ENCODE data around the gene TFPI. TPM values are rescaled to one million over a fixed set of nuclear protein-coding genes. Genes with fewer than 3 reads are reported as not detected.

The TFPI gene
- total and polyA plus RNA-seq, 5 experiments from 2014 or later = not detected

DNA sequence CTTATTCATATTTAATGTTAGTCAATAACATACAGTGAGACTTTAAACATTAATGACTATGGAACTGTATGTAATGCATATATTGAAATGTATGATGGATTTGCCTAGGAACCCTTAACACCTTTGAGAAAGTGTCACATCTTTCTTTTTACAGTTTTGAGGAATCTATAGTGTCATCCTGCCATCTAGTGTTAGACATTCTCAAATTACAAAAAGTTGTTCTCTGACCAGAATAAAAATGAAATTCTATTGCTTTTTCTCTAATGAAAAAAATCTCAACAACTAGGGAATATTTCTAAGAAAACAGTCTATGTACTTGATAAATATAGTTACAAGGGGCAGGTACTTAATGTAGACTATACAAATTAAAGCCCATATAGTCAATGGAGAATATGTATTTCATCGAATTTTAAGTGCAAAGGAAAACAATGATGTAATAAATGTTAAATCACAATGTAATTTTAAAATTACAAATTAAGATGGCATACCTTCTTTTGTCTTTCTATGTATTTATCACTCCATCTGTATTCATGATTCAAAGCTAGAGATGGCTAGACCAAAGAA is 101.1 kb downstream of the TFPI start:
- H3K27ac Mint-ChIP-seq = no peak overlapping the region
- peak in 2 of 10 donors; percentile 4 to 12 for DNase-seq
- no peak overlapping the region for H3K4me3 Mint-ChIP-seq
- H3K4me1 Mint-ChIP-seq = peaks cover 3 to 6% (median 4%) of the 10 kb centered on the region in 4 donors
- no peaks in the 10 kb centered on the region for H3K9me3 Mint-ChIP-seq
- H3K36me3 Mint-ChIP-seq = no peaks in the 10 kb centered on the region
- no peak for ATAC-seq
- POLR2A ChIA-PET = no interaction called here
- no peaks in the 10 kb centered on the region for H3K27me3 Mint-ChIP-seq

DNA sequence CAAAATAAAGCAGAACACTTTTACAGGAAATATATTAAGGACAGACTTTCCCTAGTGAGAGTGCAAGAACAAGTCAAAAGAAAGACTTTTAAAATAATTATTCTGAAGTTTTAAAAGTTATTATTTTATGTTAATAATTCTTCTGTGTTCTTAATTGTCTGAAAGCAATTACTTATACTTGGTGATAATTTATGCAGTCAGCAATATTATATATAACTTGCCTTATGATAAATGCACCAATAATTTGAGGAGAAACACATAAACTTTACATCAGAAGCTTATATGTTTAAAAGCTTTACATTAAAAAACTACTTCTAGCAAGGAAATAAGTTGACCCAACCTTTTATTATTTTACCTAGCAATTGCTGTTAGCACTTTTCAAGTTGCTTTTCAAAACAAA is 102.7 kb downstream of the TFPI start:
- Mint-ChIP-seq H3K4me3 (no peak overlapping the region), H3K27ac (no peak overlapping the region), H3K36me3 (no peaks in the 10 kb centered on the region), H3K27me3 (no peaks in the 10 kb centered on the region), H3K4me1 (peaks cover 4 to 14% (median 10%) of the 10 kb centered on the region in 4 donors), H3K9me3 (no peaks in the 10 kb centered on the region)
- POLR2A ChIA-PET = no interaction called here
- DNase-seq (no peak), ATAC-seq (no peak)

DNA sequence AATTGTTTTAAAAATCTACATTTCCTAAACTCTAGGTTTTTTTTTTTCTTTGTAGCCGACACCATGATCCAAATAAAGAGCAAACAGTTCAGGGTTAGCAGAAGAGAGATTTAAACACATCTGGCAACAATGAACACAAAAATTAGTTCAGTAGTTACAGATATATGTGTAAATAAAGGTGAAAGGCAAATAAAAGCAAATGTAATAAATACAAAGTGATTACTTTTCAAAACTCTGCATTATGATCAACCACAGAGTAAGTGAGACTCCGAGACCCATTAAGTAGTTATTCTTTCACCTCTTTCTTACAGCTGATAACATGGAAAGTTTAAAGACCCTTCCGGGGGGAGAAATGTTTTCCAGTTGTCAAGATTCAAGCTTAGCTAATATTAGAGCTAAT is 106.9 kb downstream of the TFPI start:
- H3K36me3 Mint-ChIP-seq = no peaks in the 10 kb centered on the region
- DNase-seq (no peak), ATAC-seq (no peak)
- peak overlapping the region in 5 of 10 donors; percentile 25 to 93 (median 65) for H3K27ac Mint-ChIP-seq
- POLR2A ChIA-PET = interaction anchor here (0.6 kb wide), 1 partner anchor 1667 kb away, joined by 5 read pairs; no protein-coding TSS in a partner anchor
- H3K4me3 Mint-ChIP-seq = peak overlapping the region in 7 of 10 donors; percentile 32 to 71 (median 45)
- no peaks in the 10 kb centered on the region for H3K9me3 Mint-ChIP-seq
- no peaks in the 10 kb centered on the region for H3K27me3 Mint-ChIP-seq
- H3K4me1 Mint-ChIP-seq = peaks cover 4 to 14% (median 10%) of the 10 kb centered on the region in 4 donors

DNA sequence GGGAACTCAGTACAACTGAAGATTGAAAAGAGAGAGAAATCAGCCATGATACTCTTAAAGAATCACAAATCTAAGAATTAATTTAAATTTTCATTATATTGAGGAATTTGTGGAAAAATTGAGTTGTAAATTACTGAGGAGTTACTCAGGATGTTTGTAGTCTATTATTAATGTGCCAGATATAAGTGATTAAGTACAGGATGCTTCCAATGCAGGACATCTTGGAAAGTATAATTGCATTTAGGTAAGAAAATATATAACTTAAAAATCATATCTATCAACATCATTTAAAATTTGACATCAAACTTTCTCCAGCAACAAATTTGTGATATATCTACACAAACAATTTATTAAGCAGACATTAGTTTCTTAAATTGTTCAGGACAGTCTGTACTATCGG is 107.5 kb downstream of the TFPI start:
- H3K4me3 Mint-ChIP-seq = no peak overlapping the region
- peak overlapping the region in 1 of 10 donors; percentile 37 for H3K27ac Mint-ChIP-seq
- H3K36me3 Mint-ChIP-seq = no peaks in the 10 kb centered on the region
- DNase-seq (no peak), ATAC-seq (no peak)
- POLR2A ChIA-PET = no interaction called here
- no peaks in the 10 kb centered on the region for H3K27me3 Mint-ChIP-seq
- peaks cover 4 to 14% (median 10%) of the 10 kb centered on the region in 4 donors for H3K4me1 Mint-ChIP-seq
- H3K9me3 Mint-ChIP-seq = no peaks in the 10 kb centered on the region

DNA sequence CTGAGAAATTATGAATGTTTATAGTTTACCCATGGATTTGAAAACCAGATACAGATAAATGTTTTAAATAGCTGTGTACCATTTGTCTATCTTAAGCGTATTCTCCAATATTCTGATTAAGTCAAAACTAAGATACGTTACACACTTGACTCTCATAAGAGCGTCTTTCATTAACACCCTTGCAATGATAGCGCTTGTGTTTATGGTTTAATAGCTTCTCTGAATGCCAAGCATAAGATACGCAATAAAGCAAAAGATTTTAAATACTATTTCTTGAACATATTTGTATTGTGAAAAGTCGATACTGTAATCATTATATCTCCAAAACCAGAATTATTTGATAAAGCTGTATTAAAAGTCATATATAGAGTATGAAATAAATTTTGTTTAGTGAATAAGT is 109.2 kb downstream of the TFPI start:
- Mint-ChIP-seq H3K4me3 (no peak overlapping the region), H3K27me3 (no peaks in the 10 kb centered on the region), H3K4me1 (peaks cover 4 to 14% (median 10%) of the 10 kb centered on the region in 4 donors), H3K27ac (no peak overlapping the region), H3K9me3 (no peaks in the 10 kb centered on the region), H3K36me3 (no peaks in the 10 kb centered on the region)
- POLR2A ChIA-PET = no interaction called here
- DNase-seq (no peak), ATAC-seq (no peak)

DNA sequence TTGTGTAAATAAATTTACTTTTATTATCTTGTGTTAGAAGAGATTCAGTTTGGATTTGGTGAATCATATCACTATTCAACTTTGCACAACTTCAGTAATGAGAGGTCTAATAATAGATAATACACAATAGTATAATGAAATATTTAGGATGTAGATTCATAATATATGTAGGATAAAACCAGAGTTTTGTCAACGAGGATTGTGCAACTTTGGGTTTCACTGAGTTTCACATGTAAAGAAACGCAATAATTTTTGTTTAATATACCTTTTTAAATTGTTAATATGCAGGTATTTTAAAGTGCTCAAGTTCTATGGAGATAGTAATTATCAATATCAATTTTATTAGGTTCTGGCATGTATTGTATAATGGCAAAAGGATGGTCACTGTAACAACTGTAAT is 111.5 kb downstream of the TFPI start:
- ATAC-seq (no peak), DNase-seq (no peak)
- POLR2A ChIA-PET = no interaction called here
- H3K27ac Mint-ChIP-seq = no peak overlapping the region
- H3K9me3 Mint-ChIP-seq = no peaks in the 10 kb centered on the region
- no peaks in the 10 kb centered on the region for H3K36me3 Mint-ChIP-seq
- H3K27me3 Mint-ChIP-seq = no peaks in the 10 kb centered on the region
- no peak overlapping the region for H3K4me3 Mint-ChIP-seq
- H3K4me1 Mint-ChIP-seq = peaks cover 0 to 6% (median 2%) of the 10 kb centered on the region in 4 donors

DNA sequence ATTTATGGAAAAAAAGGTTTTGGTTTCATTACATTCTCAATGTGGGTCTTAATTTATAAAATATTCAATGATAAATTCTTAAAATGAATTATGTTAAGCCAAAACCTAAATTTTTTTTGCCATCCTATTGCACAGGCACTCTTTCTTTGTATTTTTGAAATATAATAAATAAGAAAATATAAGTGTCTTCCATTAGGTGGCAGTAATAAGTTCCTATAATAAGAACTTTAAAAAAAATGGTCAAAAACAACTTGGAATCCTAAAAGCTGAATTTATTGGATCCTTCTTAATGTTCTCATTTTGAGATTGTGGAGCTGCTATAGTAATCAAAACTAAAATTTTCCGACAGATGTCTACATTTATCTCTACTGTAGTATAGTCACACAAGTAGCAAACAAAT is 111.9 kb downstream of the TFPI start:
- POLR2A ChIA-PET = no interaction called here
- no peak overlapping the region for H3K4me3 Mint-ChIP-seq
- DNase-seq (no peak), ATAC-seq (no peak)
- no peaks in the 10 kb centered on the region for H3K36me3 Mint-ChIP-seq
- H3K9me3 Mint-ChIP-seq = no peaks in the 10 kb centered on the region
- peaks cover 0 to 3% (median 1%) of the 10 kb centered on the region in 4 donors for H3K4me1 Mint-ChIP-seq
- no peaks in the 10 kb centered on the region for H3K27me3 Mint-ChIP-seq
- no peak overlapping the region for H3K27ac Mint-ChIP-seq

DNA sequence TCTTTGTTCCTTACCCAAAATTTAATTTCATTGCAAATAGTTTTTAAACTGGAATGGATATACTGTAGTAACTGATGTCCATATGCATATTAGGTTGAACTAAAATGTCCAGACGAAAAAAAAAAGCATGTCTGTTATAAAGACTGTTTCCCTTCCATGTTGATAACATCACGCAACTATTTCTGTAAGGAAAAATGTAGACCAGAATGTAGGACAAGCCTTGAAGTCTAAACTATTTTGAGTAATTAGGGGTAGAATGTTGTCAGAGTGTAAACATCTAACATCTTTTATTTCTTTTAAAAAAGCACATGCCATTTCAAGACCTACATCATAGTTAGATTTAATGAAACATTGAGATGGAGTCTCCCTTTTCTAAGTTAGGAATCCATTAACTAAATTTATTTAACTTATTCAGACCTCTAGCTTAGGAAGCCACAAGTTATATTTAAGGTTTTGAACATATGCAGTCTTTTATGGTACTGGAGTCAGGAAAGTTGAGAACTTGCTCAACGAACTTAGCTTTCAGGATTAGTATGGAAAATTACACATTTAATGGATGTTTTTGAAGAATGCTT is 114.0 kb downstream of the TFPI start:
- Mint-ChIP-seq H3K27ac (no peak overlapping the region), H3K27me3 (no peaks in the 10 kb centered on the region), H3K4me1 (no peaks in the 10 kb centered on the region), H3K9me3 (no peaks in the 10 kb centered on the region), H3K4me3 (no peak overlapping the region), H3K36me3 (no peaks in the 10 kb centered on the region)
- POLR2A ChIA-PET = no interaction called here
- ATAC-seq (no peak), DNase-seq (no peak)

DNA sequence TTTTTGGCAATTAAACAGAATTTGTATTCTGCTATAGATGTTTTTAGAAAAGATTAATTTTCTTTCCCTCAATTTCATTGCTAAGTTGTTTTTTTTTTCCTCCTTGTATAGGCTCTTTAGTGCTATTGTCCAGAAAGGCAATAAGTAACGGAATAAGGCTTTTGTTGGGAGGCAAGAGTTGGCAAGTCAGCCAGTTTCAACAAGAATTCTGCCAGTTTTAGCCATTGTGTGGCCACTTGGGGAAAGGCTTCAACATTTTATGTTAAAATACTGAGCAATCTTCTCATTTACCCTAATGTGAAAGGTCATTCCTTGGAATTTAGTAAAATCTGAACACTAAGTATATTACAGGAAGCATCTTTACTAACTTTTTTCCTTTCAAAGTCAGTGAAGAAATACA is 115.8 kb downstream of the TFPI start:
- no peak for DNase-seq
- no peaks in the 10 kb centered on the region for H3K4me1 Mint-ChIP-seq

DNA sequence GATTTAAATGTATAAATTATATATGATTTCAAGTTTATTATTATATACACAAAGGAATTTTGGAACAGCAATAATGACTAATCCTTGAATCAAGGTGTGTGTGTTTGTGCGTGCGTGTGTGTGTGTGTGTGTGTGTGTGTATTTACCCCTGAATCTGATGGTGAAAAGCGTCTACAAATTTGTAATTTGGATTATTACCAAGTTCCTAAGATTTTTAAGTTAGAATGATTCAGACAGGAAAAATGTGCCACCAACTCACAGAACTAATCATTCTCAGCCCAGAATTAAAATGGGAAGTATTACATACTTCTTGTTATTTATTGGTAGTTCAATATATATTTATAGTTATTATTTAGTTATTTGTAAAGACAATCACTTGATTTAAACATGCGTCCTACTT is 118.5 kb downstream of the TFPI start:
- Mint-ChIP-seq H3K4me1 (no peaks in the 10 kb centered on the region), H3K9me3 (no peaks in the 10 kb centered on the region), H3K36me3 (no peaks in the 10 kb centered on the region), H3K27ac (no peak overlapping the region), H3K27me3 (no peaks in the 10 kb centered on the region), H3K4me3 (no peak overlapping the region)
- POLR2A ChIA-PET = no interaction called here
- ATAC-seq (no peak), DNase-seq (no peak)

More for the DNA sequence above, 115.8 kb downstream of the TFPI start:
- Mint-ChIP-seq H3K36me3 (no peaks in the 10 kb centered on the region), H3K27me3 (no peaks in the 10 kb centered on the region), H3K27ac (peak overlapping the region in 1 of 10 donors; percentile 65), H3K4me3 (no peak overlapping the region), H3K9me3 (no peaks in the 10 kb centered on the region)
- POLR2A ChIA-PET = no interaction called here
- ATAC-seq = no peak

DNA sequence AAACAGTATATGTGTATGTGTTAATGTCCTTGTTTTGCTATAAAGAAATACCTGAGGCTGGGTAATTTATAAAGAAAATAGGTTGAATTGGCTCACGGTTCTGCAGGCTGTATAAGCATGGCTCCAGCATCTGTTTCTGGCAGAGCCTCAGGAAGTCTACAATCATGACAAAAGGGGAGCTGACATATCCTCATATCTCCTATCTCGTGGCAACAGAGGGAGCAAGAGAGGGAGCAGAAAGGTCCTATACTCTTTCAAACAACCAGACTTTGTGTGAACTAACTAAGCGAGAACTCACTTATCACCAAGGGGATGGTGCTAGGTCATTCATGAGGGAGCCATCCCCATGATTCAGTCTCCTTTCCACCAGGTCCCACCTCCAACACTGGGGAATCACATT is 119.2 kb downstream of the TFPI start:
- peak in 1 of 2 donors; percentile 30 for ATAC-seq
- no peaks in the 10 kb centered on the region for H3K36me3 Mint-ChIP-seq
- no peak overlapping the region for H3K27ac Mint-ChIP-seq
- no peaks in the 10 kb centered on the region for H3K27me3 Mint-ChIP-seq
- no peaks in the 10 kb centered on the region for H3K4me1 Mint-ChIP-seq
- no peak for DNase-seq
- no peaks in the 10 kb centered on the region for H3K9me3 Mint-ChIP-seq
- POLR2A ChIA-PET = no interaction called here
- no peak overlapping the region for H3K4me3 Mint-ChIP-seq

DNA sequence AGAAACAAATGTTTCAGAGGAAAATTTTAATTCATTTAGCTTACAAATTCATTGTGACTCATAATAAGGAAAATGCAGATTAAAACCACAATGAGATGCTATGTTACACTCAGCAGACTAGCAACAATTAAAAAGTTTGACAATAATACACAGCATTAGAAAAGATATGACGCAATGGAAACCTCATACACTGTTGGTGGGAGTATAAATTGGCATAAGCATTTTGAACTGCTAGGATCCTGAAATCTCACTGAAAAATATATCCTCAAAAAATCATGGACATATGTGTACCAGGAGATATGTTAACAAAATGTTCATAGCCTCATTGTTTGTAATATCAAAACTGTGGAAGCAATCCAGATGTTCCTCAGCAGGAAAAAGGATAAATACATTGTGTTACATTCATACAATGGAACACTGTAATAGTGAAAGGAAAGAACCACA is 119.9 kb downstream of the TFPI start:
- POLR2A ChIA-PET = no interaction called here
- H3K27me3 Mint-ChIP-seq = no peaks in the 10 kb centered on the region
- no peaks in the 10 kb centered on the region for H3K36me3 Mint-ChIP-seq
- H3K4me3 Mint-ChIP-seq = no peak overlapping the region
- ATAC-seq = no peak
- no peak for DNase-seq
- H3K9me3 Mint-ChIP-seq = no peaks in the 10 kb centered on the region
- H3K27ac Mint-ChIP-seq = no peak overlapping the region
- H3K4me1 Mint-ChIP-seq = no peaks in the 10 kb centered on the region

DNA sequence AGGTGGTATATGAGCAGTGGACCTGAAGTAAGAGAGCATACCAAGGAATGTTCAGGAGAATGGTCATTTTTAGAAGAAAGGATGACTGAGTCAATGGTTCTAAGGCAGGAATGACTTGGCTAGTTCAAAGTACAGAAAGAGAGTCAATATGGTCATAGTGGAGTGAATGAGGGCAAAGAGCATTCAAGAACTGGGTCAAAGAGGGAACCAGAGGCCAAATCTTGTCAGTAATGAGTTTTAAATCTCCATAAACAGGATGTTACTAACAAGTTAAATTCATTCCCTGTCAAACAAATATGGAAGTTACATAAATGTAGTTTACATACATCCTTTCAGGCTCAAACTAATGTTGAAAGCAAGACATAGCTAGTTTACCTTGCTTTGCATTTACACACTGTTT is 122.3 kb downstream of the TFPI start:
- Mint-ChIP-seq H3K4me1 (no peaks in the 10 kb centered on the region), H3K9me3 (no peaks in the 10 kb centered on the region), H3K4me3 (no peak overlapping the region), H3K27me3 (peaks cover 0 to under 1% (median 0%) of the 10 kb centered on the region in 5 donors), H3K27ac (no peak overlapping the region), H3K36me3 (no peaks in the 10 kb centered on the region)
- POLR2A ChIA-PET = no interaction called here
- ATAC-seq (no peak), DNase-seq (no peak)

DNA sequence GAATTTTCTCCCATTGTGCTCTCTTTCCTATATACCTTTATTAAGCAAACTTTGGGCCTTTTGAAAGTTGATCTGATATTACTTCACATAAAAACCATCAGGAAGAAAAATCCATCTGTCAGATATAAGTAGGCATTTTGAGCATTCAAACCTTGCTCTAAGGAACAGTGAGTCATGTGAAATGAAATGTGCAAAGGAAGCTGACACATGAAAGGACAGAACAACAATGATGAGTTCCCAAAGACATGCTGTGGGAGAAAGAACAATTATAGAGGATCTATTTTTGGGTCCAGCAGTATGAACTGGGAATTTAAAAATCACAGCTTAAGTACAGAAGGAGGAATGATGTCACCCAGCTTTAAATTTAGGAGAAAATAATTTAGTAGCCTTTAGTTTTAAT is 124.2 kb downstream of the TFPI start:
- Mint-ChIP-seq H3K9me3 (no peaks in the 10 kb centered on the region), H3K4me1 (no peaks in the 10 kb centered on the region), H3K4me3 (no peak overlapping the region), H3K36me3 (no peaks in the 10 kb centered on the region), H3K27ac (no peak overlapping the region), H3K27me3 (peaks cover 0 to 2% (median 0%) of the 10 kb centered on the region in 5 donors)
- ATAC-seq (no peak), DNase-seq (no peak)
- POLR2A ChIA-PET = no interaction called here
